ENCODE data around the gene TRABD.

Gene TRABD

GRCh38 chr22:50211147-50211546 is 25.4 kb downstream of the TRABD start:
- Histone ChIP-seq H3K9me2 (replicated peaks; ENCODE audit: low read depth, low read length) (no peaks in the 10 kb centered on the region), H3K4me2 (ENCODE audit: low read depth, low read length, poor library complexity, severe bottlenecking) (no peak overlapping the region), H3K9me3 (ENCODE audit: insufficient read depth, low read depth, low read length) (no peaks in the 10 kb centered on the region), H2AFZ (ENCODE audit: low read length) (no peak overlapping the region), H3K4me1 (ENCODE audit: insufficient read depth, low read length, poor library complexity, severe bottlenecking) (peaks cover 16% of the 10 kb centered on the region), H4K20me1 (ENCODE audit: insufficient read depth, low read length, poor library complexity, severe bottlenecking) (peaks cover 3% of the 10 kb centered on the region), H3K36me3 (ENCODE audit: insufficient read depth, low read length) (peaks cover 23% of the 10 kb centered on the region; the same call in 1 of the 2 replicates), H3K9ac (ENCODE audit: low read depth, low read length, poor library complexity, severe bottlenecking) (no peak overlapping the region), H3K27me3 (ENCODE audit: insufficient read depth, low read length, poor library complexity, severe bottlenecking) (no peaks in the 10 kb centered on the region), H3F3A (ENCODE audit: low read depth) (no peaks in the 10 kb centered on the region), H3K79me2 (ENCODE audit: insufficient read depth, low read length) (no peaks in the 10 kb centered on the region), H3K4me3 (ENCODE audit: low read length, poor library complexity, severe bottlenecking) (no peak overlapping the region)
- TF ChIP-seq EZH2phosphoT487 (IDR thresholded peaks at IDR 0.05; ENCODE audit: borderline replicate concordance) (no peak), CTCF (conservative IDR thresholded peaks at IDR 0.05; ENCODE audit: low read length) (no peak)

DNA sequence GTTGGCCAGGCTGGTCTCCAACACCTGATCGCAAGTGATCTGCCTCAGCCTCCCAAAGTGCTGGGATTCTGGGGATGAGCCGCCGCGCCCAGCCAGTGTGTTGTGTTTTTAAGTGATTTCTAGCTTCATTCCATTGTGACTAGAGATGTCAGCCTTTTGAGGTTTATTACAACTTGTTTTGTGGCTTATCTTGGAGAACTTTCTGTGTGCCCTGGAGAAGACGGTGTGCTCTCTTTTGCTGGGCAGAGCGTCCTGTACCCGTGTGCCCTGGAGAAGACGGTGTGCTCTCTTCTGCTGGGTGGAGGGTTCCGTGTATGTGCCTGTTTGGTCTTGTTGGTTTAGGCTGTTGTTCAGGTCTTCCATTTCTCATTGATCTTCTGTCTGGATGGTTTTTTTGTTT is 27.6 kb downstream of the TRABD start:
- no peaks in the 10 kb centered on the region for H3K79me2 ChIP-seq (ENCODE audit: insufficient read depth, low read length)
- H3K27me3 ChIP-seq (ENCODE audit: insufficient read depth, low read length, poor library complexity, severe bottlenecking) = no peaks in the 10 kb centered on the region
- H3K4me2 ChIP-seq (ENCODE audit: low read depth, low read length, poor library complexity, severe bottlenecking) = no peak overlapping the region
- H3K36me3 ChIP-seq (ENCODE audit: insufficient read depth, low read length) = peaks cover 44% of the 10 kb centered on the region; the same call in 1 of the 2 replicates
- no peaks in the 10 kb centered on the region for H3K9me2 ChIP-seq (replicated peaks; ENCODE audit: low read depth, low read length)
- no peak overlapping the region for H2AFZ ChIP-seq (ENCODE audit: low read length)
- H3K9me3 ChIP-seq (ENCODE audit: insufficient read depth, low read depth, low read length) = no peaks in the 10 kb centered on the region
- H3F3A ChIP-seq (ENCODE audit: low read depth) = no peaks in the 10 kb centered on the region
- no peak overlapping the region for H3K4me3 ChIP-seq (ENCODE audit: low read length, poor library complexity, severe bottlenecking)
- H4K20me1 ChIP-seq (ENCODE audit: insufficient read depth, low read length, poor library complexity, severe bottlenecking) = peaks cover 3% of the 10 kb centered on the region
- H3K9ac ChIP-seq (ENCODE audit: low read depth, low read length, poor library complexity, severe bottlenecking) = no peak overlapping the region
- H3K4me1 ChIP-seq (ENCODE audit: insufficient read depth, low read length, poor library complexity, severe bottlenecking) = no peaks in the 10 kb centered on the region
- TF ChIP-seq CTCF (conservative IDR thresholded peaks at IDR 0.05; ENCODE audit: low read length) (no peak), EZH2phosphoT487 (IDR thresholded peaks at IDR 0.05; ENCODE audit: borderline replicate concordance) (no peak)

DNA sequence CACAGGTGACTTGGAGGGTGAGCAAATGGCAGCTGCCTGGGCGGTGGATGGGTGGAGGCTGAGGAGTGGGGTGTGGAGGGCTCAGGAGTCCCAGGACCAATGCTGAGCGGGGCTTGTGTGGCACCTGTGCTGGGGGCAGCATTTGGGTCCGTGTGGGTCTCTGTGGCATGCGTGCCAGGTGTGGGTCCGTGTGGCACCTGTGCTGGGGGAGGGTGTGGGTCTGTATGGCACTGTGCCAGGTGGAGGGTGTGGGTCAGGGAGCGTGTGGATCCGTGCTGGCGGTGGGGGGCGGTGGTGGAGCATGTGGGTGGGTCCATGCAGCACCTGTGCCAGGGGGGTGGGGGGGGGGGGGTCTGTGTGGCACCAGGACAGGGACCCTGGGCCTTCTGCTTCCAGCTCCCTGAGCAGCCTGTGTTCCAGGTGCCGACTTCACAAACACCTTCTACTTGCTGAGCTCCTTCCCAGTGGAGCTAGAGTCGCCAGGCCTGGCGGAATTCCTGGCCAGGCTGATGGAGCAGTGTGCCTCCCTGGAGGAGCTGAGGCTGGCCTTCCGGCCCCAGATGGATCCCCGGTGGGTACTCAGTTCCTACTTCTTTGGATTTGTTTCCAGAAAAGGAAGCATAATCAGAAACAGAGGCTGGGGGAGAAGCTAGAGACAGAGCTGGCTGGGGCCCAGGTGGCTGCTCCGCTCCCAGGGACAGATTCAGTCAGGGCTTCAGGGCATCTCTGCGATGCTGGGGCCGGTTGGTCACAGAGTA is 29.8 kb downstream of the TRABD start:
- no peak overlapping the region for H2AFZ ChIP-seq (ENCODE audit: low read length)
- H3K4me2 ChIP-seq (ENCODE audit: low read depth, low read length, poor library complexity, severe bottlenecking) = no peak overlapping the region
- H3K79me2 ChIP-seq (ENCODE audit: insufficient read depth, low read length) = no peaks in the 10 kb centered on the region
- peaks cover 57% of the 10 kb centered on the region; the same call in 1 of the 2 replicates for H3K36me3 ChIP-seq (ENCODE audit: insufficient read depth, low read length)
- H3K9me3 ChIP-seq (ENCODE audit: insufficient read depth, low read depth, low read length) = no peaks in the 10 kb centered on the region
- H3K9me2 ChIP-seq (replicated peaks; ENCODE audit: low read depth, low read length) = no peaks in the 10 kb centered on the region
- H3K4me3 ChIP-seq (ENCODE audit: low read length, poor library complexity, severe bottlenecking) = no peak overlapping the region
- no peaks in the 10 kb centered on the region for H3F3A ChIP-seq (ENCODE audit: low read depth)
- H3K27me3 ChIP-seq (ENCODE audit: insufficient read depth, low read length, poor library complexity, severe bottlenecking) = no peaks in the 10 kb centered on the region
- no peaks in the 10 kb centered on the region for H4K20me1 ChIP-seq (ENCODE audit: insufficient read depth, low read length, poor library complexity, severe bottlenecking)
- no peak for TF ChIP-seq EZH2phosphoT487 (IDR thresholded peaks at IDR 0.05; ENCODE audit: borderline replicate concordance)
- no peak for TF ChIP-seq CTCF (conservative IDR thresholded peaks at IDR 0.05; ENCODE audit: low read length)
- H3K4me1 ChIP-seq (ENCODE audit: insufficient read depth, low read length, poor library complexity, severe bottlenecking) = no peaks in the 10 kb centered on the region
- no peak overlapping the region for H3K9ac ChIP-seq (ENCODE audit: low read depth, low read length, poor library complexity, severe bottlenecking)

Measured in Loucy (cell line).